SK-N-SH (cell line): ENCODE measurements around the gene TSPAN3.

ENCODE experiments used
- CTCF ChIP-seq: fragments of 200-600 bp; sonication (generic); IDR thresholded peaks from 2 replicates; pipeline ENCODE4 v1.6.1; 2017; ENCODE audit warnings: antibody characterized with exemption, mild to moderate bottlenecking, moderate library complexity
- USF2 ChIP-seq: fragments of 150-350 bp; IDR thresholded peaks from 2 replicates; pipeline ENCODE4 v1.6.1; 2017; ENCODE audit warnings: antibody characterized with exemption, low read length, low read depth, borderline replicate concordance

GRCh38 chr15:77053709-77054108, 17.2 kb downstream of the TSPAN3 start:
- TF ChIP-seq CTCF: no peak
- no peak for TF ChIP-seq USF2
